ENCODE measurements around the gene PRDM1.

The PRDM1 gene

GRCh38 chr6:106094964-106095335 is 8.8 kb downstream of the PRDM1 start:
- FAIRE-seq (no peak), DNase-seq (ENCODE audit: low spot score) (no peak)

DNA sequence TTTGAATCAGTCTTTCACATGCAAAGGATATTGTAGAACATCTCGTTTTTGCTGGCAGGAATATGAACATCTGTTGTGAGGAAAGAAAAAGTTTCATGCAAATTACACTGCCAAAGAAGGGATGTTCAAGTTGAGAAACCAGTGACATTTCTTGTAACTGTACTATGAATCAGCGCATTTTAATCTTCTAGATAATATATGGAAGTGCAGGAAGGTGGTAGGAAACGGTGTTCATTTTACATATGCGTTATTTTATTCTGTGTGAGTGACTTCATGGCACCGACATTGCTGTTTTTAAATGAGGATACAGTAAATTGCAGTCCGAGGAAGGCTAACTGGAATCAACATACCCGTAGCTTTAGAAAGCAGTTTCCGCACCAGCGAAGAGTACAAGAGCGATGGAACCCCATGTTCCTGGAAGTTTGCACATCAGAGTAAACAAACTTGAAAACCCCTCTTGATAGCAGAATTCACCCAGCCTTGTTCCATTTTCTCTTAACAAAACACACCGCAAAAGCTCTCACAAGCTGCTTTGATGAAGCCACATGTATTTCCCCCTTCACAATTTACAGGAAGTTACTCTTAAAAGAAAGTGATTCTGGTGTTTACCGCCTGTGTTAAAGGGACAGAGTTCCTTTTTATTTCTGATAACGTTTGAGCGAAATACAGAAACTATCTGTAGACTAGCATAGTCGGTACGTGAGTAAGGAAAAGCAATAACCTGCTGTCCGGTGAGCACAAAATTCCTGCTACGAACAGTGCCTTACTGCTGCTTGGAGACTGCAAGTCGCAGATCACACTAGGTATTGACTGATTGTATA is 11.5 kb downstream of the PRDM1 start:
- FAIRE-seq = no peak
- no peak for DNase-seq (ENCODE audit: low spot score)

GRCh38 chr6:106098383-106099234 is 12.5 kb downstream of the PRDM1 start:
- DNase-seq (ENCODE audit: low spot score) = no peak
- FAIRE-seq = no peak

GRCh38 chr6:106099235-106099537 is 13.1 kb downstream of the PRDM1 start:
- no peak for FAIRE-seq

DNA sequence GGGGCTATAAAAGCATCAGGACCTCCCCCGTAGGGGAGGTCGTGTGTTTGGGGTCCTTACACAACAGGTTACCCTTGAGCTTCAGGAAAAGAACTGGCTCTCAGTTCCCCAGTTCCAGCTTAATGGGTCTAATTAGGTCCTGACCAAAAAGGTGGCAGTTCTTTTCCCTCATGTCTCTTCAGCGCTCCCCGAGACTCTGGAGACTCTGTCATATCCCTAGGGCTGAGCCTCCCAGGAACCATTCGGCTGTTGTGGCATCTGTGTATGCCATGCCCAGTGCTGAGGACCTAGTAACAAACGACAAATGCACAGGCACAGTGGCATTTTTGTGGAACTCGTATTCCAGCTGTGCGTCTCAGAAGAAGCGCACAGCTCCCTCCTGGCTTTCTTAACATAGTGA is 14.6 kb downstream of the PRDM1 start:
- DNase-seq (ENCODE audit: low spot score) = no peak
- no peak for FAIRE-seq

More at GRCh38 chr6:106099235-106099537, 13.1 kb downstream of the PRDM1 start:
- DNase-seq (ENCODE audit: low spot score) = no peak

GRCh38 chr6:106101466-106101865 is 15.3 kb downstream of the PRDM1 start:
- FAIRE-seq = no peak
- DNase-seq (ENCODE audit: low spot score) = no peak

DNA sequence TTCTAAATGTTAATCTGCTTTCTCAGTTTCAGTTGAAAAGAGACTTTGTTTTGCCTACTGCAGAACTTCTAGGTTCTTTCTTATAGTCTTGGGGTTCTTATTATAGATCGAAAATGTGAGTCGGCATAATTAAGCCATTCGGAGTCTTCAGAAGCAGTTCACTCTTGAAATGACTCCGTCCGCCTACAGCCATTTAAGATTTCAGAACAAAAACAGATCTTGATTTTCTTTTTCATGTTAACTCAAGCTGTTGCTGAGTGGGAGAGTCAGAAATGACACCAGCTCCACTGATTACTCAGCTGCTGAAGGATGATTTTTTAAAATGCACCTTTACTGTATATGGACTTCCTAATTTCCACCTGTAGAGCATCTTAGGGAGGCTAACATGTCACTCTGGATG is 15.9 kb downstream of the PRDM1 start:
- no peak for DNase-seq (ENCODE audit: low spot score)
- FAIRE-seq = no peak

GRCh38 chr6:106102967-106103727 is 17.0 kb downstream of the PRDM1 start:
- FAIRE-seq (no peak), DNase-seq (ENCODE audit: low spot score) (no peak)

GRCh38 chr6:106103728-106104109 is 17.6 kb downstream of the PRDM1 start:
- no peak for FAIRE-seq
- no peak for DNase-seq (ENCODE audit: low spot score)

DNA sequence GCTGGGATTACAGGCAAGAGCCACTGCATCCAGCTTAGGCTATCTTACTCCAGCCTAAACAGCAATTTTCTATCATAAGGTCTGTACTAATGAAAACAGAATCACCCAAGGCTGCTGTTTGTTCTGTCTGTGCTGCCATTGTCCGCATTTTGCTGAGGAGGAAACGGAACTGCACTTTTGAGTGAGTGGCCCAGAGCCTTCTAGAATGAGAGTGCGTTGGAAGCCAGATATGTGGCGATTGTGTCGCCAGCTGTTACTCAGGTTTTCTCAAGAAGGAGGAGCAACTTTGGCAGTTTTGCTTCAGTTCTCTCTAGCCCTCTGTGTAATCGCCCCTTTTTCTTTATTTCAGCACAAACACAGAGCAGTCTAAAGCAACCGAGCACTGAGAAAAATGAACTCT is 18.3 kb downstream of the PRDM1 start:
- DNase-seq (ENCODE audit: low spot score) (no peak), FAIRE-seq (no peak)

GRCh38 chr6:106104941-106105340 is 18.8 kb downstream of the PRDM1 start:
- DNase-seq (ENCODE audit: low spot score) (no peak), FAIRE-seq (no peak)

- DNase-seq (ENCODE audit: low spot score) (no peak), FAIRE-seq (no peak)
Observed at GRCh38 chr6:106105493-106105892, 19.4 kb downstream of the PRDM1 start.

- DNase-seq (ENCODE audit: low spot score) (no peak), FAIRE-seq (no peak)
Observed at GRCh38 chr6:106106276-106107042, 20.3 kb downstream of the PRDM1 start.

DNA sequence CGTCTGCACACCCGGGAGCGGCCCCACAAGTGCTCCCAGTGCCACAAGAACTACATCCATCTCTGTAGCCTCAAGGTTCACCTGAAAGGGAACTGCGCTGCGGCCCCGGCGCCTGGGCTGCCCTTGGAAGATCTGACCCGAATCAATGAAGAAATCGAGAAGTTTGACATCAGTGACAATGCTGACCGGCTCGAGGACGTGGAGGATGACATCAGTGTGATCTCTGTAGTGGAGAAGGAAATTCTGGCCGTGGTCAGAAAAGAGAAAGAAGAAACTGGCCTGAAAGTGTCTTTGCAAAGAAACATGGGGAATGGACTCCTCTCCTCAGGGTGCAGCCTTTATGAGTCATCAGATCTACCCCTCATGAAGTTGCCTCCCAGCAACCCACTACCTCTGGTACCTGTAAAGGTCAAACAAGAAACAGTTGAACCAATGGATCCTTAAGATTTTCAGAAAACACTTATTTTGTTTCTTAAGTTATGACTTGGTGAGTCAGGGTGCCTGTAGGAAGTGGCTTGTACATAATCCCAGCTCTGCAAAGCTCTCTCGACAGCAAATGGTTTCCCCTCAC is 21.0 kb downstream of the PRDM1 start:
- DNase-seq (ENCODE audit: low spot score) (no peak), FAIRE-seq (no peak)

DNA sequence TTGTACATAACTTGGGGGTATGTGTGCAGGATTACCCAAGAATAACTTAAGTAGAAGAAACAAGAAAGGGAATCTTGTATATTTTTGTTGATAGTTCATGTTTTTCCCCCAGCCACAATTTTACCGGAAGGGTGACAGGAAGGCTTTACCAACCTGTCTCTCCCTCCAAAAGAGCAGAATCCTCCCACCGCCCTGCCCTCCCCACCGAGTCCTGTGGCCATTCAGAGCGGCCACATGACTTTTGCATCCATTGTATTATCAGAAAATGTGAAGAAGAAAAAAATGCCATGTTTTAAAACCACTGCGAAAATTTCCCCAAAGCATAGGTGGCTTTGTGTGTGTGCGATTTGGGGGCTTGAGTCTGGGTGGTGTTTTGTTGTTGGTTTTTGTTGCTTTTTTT is 22.0 kb downstream of the PRDM1 start:
- FAIRE-seq (no peak), DNase-seq (ENCODE audit: low spot score) (no peak)

DNA sequence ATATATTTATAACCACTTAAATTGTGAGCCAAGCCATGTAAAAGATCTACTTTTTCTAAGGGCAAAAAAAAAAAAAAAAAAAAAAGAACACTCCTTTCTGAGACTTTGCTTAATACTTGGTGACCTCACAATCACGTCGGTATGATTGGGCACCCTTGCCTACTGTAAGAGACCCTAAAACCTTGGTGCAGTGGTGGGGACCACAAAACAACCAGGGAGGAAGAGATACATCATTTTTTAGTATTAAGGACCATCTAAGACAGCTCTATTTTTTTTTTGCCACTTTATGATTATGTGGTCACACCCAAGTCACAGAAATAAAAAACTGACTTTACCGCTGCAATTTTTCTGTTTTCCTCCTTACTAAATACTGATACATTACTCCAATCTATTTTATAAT is 22.9 kb downstream of the PRDM1 start:
- DNase-seq (ENCODE audit: low spot score) (no peak), FAIRE-seq (no peak)

DNA sequence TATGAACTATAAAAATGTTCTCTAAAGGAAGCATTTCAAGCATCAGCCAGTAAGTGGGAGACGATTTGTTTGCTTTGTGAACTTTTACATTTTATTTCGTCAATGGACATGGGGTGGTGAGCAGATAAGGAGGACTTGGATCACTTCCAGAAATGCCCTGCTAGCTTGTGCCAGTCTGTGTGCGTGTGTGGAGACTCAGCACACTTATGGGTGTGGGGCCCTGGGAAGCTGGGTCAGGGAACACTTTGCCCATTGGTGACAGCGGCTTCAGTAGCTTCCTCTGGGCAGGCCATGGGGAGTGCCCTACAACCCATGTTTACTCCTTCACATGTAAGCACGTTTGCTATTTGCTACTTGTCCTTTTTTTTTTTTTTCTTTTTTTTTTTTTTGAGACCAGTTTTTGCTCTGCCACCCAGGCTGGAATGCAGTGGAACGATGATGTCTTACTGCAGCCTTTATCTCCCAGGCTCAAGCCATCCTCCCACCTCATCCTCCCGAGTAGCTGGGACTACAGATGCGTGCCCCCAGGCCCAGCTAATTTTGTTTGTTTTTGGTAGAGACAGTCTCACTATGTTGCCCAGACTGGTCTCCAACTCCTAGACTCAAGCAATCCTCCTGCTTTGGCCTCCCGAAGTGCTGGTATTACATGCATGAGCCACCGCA is 24.2 kb downstream of the PRDM1 start:
- FAIRE-seq = no peak
- no peak for DNase-seq (ENCODE audit: low spot score)

DNA sequence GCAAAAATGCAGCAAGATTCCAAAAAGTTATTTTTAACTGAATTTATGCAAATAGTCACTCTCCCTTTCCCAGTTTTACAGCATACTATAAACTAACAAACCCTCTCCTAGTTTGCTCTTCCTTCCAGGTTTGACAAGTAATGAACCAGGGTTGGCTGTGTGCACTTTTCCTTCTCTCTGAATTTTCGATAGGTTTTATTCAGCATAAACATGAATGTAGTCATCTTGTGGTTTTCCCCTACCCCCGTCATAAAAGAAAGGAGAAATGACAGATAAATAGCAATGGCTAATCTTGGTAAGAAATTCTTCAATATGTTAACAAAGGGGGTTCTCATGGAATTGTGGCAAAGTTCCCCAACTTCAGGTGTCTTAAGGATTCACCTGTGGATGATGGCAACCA is 26.3 kb downstream of the PRDM1 start:
- FAIRE-seq (no peak), DNase-seq (ENCODE audit: low spot score) (no peak)

- DNase-seq (ENCODE audit: low spot score) = no peak
- FAIRE-seq = no peak
Observed at GRCh38 chr6:106113256-106113959, 27.3 kb downstream of the PRDM1 start.

- DNase-seq (ENCODE audit: low spot score) = no peak
- no peak for FAIRE-seq
Observed at GRCh38 chr6:106114492-106114891, 28.4 kb downstream of the PRDM1 start.

Measured in urothelium cell line (cell line).